Measurements from ENCODE around the gene HSPH1. TPM values are rescaled to one million over a fixed set of nuclear protein-coding genes. Genes with fewer than 3 reads are reported as not detected.

Gene HSPH1
- total and polyA plus RNA-seq, 4 donors, result 11.0 to 30.3 (median 20.3) TPM

- peaks cover 0 to 7% (median 0%) of the 10 kb centered on the region in 4 donors for H3K27me3 ChIP-seq (ENCODE audit: control insufficient read depth in 4 of 4, insufficient read depth in 4 of 4, low read length in 3 of 4)
- 94% methylated on average over 8 of the region's 8 CpGs for WGBS
- H3K9ac ChIP-seq (ENCODE audit: low read depth in 1 of 2, low read length in 2 of 2), result no peak overlapping the region
- H3K27ac ChIP-seq (ENCODE audit: low read depth in 1 of 2, low read length in 2 of 2), result no peak overlapping the region
- H3K4me1 ChIP-seq (ENCODE audit: control insufficient read depth in 4 of 4, insufficient read depth in 4 of 4, low read length in 3 of 4), result peaks cover 0 to 7% (median under 1%) of the 10 kb centered on the region in 4 donors
- no peak for DNase-seq (ENCODE audit: low spot score)
- TF ChIP-seq ATF3 (IDR thresholded peaks at IDR 0.05) (no peak), ZBTB33 (IDR thresholded peaks at IDR 0.05) (no peak), TAF1 (conservative IDR thresholded peaks at IDR 0.05) (no peak), RAD21 (IDR thresholded peaks at IDR 0.05) (no peak), JUND (IDR thresholded peaks at IDR 0.05) (no peak), CTCF (IDR thresholded peaks at IDR 0.05; ENCODE audit: low read depth, low read length, missing input control) (no peak), REST (IDR thresholded peaks at IDR 0.05) (no peak), NR2F2 (IDR thresholded peaks at IDR 0.05) (no peak), YY1 (IDR thresholded peaks at IDR 0.05) (no peak), SP1 (IDR thresholded peaks at IDR 0.05) (no peak), GABPA (IDR thresholded peaks at IDR 0.05 in 1 of 2, conservative IDR thresholded peaks at IDR 0.05 in 1 of 2) (no peak), HNF4A (conservative IDR thresholded peaks at IDR 0.05) (no peak), HNF4G (IDR thresholded peaks at IDR 0.05) (no peak), EGR1 (IDR thresholded peaks at IDR 0.05; ENCODE audit: low read depth in 2 of 2) (no peak)
- no peak overlapping the region for H3K4me3 ChIP-seq (ENCODE audit: low read depth in 1 of 3, low read length in 3 of 3)
- H3K9me3 ChIP-seq (ENCODE audit: control insufficient read depth in 4 of 4, low read length in 3 of 4), result no peaks in the 10 kb centered on the region
- no peaks in the 10 kb centered on the region for H3K36me3 ChIP-seq (ENCODE audit: control insufficient read depth in 4 of 4, insufficient read depth in 3 of 4, low read depth in 1 of 4, low read length in 3 of 4)
Observed at GRCh38 chr13:31088826-31089420, 72.8 kb downstream of the HSPH1 start.

Other genes starting within 250 kb of the HSPH1 start
- gene TEX26, start 229.2 kb downstream of the HSPH1 start, total RNA-seq, result not detected
- under 1 TPM; 0.08 to 0.31 TPM for gene TEX26, start 229.2 kb downstream of the HSPH1 start, polyA plus RNA-seq
- 1 to 10 TPM; 2.4 to 3.6 TPM for gene B3GLCT, start 38.1 kb upstream of the HSPH1 start, total RNA-seq
- 1 to 10 TPM; 1.5 to 2.0 TPM for gene B3GLCT, start 38.1 kb upstream of the HSPH1 start, polyA plus RNA-seq